ENCODE data around the gene INTS12.

Gene INTS12

DNA sequence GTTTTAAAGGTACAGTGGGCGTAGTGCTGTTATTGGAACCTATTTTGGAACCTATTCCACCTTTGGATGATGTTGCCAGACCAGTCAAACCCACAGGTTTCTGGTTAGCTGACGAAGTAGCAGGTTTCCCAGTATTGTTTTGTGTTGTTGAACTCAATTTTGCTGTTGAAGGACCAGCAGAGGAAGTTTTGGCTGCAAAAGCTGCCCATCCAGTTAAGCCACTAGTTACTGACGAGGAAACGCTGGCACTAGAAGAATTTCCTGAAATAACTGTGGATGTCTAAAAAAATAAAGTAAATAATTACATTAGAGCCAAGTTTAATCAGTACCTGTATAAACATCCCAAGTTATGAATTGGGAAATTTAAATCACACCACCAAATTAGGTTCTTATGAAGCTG, 25.5 kb downstream of the INTS12 start:
- DNase-seq (ENCODE audit: low spot score) = no peak

DNA sequence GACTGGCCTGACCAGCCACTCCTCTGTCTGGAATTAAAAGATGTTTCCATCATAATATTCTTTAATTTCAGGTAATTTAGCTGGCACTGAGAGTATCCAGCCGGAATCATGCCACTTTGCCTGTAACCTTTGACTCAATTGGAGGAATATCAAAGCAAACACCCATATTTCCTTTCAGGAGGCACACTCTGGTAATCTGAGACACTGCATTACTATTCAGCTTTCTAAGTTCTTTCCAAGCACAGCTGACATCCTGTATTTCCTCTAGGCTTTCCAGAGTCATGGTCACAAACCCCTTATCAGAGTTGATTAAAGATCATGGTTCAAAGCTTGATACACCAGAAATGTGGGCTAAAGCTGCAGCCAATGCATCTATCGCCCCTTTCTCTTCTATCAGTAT, 29.3 kb downstream of the INTS12 start:
- no peak for DNase-seq (ENCODE audit: low spot score)

DNA sequence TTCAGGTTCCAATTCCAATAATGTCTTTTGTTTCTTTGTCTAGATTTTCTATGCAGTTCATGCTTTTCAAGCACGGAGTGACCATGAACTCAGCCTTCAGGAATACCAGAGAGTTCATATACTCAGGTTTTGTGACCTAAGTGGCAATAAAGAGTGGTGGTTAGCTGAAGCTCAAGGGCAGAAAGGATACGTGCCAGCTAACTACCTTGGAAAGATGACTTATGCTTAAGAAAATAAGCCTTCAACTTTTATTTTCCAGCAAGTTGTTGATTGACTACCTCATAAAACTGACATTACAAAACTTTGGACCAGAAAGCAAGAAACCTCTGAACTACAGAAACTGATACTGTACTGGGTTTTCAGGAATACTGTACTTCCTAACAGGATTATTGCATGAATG, 30.8 kb downstream of the INTS12 start:
- no peak for DNase-seq (ENCODE audit: low spot score)

DNA sequence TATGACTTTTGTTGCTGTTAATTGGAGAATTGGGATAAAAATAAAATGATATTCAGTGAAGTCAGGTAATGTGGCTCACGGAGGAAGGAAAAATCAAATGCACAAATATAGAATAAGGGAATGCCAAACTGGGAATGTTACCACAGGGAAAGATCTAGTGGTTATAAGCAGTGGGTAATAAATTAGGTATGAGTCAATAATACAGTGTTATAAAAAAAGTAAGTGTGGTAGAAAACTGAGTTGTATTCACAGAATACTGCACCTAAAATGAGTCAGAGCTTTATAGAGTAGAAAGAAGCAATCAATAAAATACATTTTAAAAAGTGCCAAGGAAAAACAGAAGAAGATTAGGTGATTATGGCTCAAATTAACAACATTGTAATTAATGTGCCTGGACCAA, 34.5 kb downstream of the INTS12 start:
- DNase-seq (ENCODE audit: low spot score) = no peak

DNA sequence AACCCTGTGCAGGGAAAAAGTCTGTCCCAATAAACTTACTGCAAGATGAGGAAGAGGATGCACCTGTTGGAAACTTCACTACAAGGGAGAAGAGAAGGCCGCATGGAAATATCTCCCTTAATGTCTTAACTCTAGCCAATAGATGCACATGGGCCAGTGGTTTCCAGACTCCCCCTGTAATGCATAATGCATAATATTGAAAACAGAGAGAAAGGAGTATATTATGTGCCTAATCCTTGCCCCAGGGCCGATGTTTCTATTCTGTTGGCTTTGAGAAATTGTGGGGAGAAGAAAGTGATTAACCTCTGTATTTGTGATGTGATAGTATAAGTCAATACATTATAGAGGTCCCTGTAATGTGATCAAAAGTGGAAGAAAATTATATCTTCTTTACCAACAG, 37.2 kb downstream of the INTS12 start:
- no peak for DNase-seq (ENCODE audit: low spot score)

DNA sequence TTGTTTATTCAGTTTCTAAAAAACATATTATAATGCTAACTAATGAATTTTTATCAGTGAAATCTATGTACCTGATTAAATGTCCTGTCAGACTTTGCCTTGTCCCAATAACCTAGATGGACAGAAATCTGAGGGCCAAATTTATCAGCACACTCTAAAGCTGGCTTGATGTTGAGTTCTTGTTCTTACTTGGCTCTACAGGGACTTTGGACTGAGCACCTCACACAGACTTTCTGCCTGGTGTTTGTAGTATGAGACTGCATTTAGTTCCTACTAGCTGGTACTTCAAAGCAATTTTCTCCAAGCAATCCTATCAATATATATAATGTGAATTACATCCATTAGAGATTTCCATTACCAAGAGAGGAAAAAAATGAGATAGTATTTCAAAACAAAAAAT, 37.8 kb downstream of the INTS12 start:
- DNase-seq (ENCODE audit: low spot score) = no peak

DNA sequence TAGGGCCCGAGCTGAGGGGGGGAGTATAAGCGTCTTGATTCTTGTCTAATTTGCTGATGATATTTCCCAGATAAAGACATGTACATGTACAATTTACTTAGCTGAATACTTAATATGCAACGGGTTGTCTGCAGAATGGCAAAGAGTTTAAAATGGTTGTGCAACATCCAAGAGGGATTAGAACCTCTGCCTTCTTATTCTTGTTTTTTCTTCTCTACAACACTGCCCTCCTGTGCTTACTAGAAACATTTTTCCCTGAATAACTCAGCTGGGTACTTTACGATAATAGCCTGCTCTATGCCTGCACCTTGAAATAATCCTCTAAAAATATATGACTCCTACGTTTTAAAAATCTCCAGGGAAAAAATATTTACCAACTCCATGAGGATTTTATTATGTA, 41.8 kb downstream of the INTS12 start:
- no peak for DNase-seq (ENCODE audit: low spot score)

DNA sequence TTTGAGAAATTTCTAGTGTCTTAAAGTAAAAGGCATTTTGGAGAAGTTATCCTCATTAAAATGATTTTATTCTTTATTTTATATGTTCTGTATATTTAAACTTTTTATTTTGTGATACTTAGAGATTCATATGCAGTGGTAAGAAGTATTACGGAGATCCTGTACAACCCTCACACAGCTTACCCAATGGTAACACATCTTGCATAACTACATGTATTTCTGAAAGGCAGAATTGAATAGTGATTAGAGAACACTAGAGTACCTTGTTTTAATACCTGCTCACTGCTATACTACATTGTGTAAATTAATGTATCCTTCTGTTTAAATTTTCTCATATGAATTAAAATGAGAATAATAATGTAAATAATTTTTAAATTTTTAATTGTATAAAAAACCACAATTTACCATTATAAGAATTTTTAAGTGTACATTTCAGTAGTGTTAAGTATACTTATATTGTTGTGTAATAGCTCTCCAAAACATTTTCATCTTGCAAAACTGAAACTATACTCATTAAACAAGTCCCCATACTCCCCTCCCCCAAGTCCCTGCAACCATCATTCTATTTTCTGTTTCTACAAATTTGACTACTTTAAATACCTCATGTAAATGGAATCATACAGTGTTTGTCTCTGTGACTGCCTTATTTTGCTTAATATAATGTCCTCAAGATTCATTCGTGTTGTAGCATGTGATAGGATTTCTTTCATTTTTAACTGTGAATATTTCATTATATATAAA, 45.4 kb downstream of the INTS12 start:
- DNase-seq (ENCODE audit: low spot score) = no peak

DNA sequence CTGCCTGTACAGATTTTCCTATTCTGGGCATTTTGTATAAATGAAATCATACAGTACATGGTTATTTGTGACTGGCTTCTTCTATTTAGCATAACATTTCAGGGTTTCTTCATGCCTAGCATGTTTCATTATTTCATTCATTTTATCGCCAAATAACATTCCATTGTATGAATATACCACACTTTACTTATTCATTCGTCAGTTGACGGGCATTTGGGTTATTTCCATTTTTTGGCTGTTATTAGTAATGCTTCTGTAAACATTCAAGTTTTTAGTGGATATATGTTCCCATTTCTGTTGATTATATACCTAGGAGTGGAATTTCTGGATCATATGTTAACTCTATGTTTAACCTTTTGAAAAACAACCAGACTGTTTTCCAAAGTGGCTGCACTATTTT, 47.5 kb downstream of the INTS12 start:
- no peak for DNase-seq (ENCODE audit: low spot score)

DNA sequence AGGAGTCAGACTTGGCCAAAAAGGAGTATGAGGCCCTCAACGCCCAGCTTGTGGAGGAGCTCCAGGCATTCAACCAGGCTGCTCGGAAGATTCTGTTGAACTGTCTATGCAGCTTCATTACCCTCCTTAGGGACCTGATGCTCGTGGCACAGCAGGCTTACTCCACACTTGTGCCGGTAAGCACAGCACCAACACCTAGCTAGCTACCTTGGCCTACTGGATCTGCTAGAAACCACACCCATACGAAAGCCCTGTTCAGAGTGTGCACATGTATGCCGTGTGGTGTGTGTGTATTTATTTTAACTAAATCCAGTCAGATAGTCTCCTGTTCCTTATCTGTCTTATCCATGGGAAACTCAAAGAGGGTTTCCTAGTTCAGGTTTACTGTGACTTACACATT, 49.3 kb downstream of the INTS12 start:
- DNase-seq (ENCODE audit: low spot score) = no peak

DNA sequence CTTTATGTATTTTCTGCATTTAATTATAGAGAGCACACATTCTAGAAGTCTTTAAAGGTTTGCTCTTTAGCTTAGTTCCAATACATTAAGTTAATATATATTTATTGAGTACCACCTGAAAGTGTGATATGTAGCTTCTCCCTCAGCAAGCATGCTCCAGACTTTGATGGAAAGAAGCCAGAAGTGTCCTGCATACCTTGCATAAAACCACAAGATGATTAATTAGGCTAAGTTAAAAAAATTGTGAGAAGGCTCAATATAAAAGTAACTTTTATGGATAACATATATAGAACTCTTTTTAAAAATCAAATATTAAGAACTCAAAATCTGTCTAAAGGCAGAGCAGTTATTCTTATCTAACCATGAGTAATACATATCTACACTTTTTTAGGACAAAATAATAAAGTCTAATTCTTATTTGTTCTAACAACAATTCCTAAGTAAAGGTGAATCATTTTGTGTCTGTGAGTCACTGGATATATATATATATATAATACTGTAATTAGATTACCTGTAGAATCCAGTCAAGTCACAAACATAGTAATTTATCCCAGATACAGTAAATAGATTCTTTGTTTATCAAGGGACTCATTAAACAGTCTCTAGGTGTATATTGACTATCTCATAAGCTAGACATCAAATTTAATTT, 51.2 kb downstream of the INTS12 start:
- DNase-seq (ENCODE audit: low spot score) = no peak

DNA sequence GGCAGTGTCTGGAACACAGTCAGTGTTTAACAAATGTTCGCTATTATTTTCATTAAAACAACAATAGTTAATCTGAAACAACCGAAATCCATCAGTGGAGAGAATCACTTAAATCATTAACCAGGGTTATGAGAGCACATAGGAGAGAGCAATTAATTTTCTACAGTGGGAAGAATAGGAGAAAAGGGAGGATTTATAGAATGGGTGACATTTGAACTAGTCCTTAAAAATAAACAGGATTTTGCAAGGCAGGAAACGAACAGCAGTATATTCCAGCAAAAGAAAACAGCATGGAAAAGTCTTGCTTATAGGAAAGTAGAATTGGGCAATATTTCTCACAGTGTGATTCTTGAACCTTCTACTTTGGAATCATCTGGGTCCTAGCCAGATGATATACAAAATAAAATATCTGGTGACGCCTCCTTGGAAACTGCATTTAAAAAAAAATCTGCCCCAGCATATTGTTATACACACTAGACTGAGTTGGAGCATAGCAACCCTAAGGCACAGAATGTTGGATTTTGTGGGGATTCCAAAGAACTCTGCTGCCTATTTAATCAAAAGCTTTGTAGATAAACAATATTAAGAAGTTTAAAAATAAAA, 56.1 kb downstream of the INTS12 start:
- no peak for DNase-seq (ENCODE audit: low spot score)

DNA sequence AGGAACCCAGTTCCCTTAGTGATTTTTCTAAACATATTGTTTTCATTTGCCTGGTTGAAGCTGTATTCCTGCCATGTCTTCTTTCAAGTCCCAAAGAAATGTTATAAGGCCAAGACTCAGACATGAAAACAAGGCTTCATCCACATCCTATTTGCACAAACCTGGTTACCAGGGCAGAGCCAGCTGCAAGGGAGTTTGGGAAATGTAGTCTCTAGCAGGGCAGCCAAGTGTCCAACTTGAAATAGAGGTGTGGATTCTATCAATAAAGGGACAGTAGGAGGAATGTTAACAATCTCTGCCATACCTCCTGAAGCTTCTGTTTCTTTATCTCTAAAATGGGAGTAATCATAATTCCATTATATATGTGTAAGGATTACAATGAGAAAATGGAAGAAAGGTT, 56.6 kb downstream of the INTS12 start:
- no peak for DNase-seq (ENCODE audit: low spot score)

DNA sequence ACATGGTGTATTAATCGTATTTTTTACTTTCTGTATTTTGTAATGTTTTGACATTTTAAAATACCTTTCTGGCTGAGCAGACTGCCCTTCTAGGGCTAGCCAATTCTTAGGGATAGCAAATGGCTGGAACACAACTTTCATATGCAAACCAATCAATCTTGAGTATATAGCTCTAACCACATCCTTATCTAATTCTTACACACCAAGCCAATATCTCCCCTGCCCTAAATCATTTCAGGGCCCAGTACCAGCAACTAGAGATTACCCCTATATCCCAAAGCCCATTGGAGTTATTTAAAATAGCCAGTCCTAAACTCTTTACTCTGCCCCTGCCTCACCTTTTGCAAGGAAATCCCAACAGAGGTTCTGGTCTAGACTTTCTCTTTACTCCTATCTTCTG, 58.3 kb downstream of the INTS12 start:
- no peak for DNase-seq (ENCODE audit: low spot score)

DNA sequence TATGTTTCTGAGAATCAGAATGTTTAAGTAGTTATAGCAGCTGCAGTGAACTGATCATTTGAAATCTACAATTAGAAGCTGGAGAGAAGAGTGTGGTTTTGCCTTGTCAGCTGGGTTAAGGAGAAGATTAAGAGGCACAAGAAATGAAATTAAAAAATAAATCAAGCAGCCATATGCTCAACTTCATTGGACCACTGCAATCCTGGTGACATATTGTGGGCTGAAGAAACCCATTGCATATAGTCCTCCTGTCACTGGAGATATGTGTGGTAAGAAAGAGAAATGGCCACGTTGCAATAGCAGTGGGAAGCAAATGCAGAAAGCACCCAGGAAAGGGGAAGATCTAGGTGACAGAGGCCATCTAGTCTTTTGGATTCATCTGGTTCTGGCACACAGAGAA, 63.0 kb downstream of the INTS12 start:
- DNase-seq (ENCODE audit: low spot score) = no peak

DNA sequence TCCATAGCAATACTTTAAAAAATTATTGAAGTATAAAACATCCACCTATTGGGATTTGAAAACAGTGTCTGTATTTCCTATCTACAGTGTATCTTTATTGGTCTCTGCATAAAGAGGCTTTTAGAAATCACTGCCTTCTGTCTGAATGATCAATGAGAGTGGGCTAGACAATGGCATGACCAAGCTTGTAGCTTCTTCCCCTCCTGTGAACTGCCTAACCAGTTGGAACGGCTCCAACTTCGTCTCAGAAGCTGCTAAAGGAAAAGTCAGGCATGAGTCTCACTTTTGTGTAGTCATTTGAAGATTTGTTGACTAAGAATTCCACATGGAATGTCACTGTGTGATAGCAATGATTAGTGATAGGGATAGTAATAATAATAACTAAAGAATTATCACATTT, 64.2 kb downstream of the INTS12 start:
- no peak for DNase-seq (ENCODE audit: low spot score)

DNA sequence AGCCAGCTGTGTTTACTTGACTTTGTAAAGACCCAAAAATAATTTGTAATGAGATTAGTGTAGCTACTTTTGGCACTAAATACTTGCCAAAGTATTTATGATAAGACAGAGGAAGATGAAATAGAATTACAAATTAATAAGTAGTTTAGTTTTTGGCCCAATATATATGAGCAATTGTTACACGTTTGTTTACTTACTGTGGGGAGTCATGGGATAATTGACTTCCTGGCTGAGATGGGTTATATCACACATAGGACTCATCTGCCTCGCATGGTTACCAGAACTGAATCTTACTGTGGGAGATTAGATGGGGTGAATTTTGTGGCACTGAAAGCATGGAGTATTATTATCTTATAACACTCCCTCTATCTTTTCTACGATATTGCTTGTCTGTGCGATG, 66.6 kb downstream of the INTS12 start:
- DNase-seq (ENCODE audit: low spot score) = no peak

DNA sequence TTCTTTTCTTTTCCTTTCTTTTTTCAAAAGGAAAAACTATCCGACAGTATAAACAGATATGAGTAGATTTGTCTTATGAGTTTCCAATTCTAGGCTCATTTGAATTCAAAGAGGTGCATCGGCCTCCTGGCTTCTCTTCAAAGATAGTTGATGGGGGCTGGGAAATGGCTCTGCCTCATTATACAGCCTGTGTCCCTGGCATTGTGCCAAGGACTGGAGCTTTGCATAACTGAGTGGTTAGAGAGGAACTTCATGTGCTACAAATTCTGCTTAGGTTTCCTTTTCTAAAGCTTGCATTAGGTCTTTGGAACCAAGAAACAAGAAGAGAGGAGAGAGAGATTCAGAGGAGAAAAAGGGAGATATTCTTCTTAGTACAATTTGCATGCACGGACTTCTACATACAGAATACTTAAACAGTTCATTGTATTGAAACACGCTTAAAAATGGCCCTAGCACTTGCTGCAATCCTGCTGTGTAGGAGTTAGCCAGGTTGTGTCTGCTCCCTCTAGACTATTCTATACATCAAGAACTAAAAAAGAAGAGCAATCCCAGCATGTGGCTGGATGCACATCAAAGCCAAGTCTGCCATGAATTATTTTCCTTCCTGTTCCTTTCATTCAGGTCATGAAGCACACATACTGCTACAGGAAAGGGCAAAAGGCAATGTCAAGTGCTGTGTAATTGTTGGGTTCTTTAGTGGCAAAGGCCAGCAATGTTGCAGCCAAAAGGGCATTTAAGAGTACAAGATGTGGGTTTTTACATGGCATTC, 70.9 kb downstream of the INTS12 start:
- peak; percentile 2 for DNase-seq (ENCODE audit: low spot score)

DNA sequence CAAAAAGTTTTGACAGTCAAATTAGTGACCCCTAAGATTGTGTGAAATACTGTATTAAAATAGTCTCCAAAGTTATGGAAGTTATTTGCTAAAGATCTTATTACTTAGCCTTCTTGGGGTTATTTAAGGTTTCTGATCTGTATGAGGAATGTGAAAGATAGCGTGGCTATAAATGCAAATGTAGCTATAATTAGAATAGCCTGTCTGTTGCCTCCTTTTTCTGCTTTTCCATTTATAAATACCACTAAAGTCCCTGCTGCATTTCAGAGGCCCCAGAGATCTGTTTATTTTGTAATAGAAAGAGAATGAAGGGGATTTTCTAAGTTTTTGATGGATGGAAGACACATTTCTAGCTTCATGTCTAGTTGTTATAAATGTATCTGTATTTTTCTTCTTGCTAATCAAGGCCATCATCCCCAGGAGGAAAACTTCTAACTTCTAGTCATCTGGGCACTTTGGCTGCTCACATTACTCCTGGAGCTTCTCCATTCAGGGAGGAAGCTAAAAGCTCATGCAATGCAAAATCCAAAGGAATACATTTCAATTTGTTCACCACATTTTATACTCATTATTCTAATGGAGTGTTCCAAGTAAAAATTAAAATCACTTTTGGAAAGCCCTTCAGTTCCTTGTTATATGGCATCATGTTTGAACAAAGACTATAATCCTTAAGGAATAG, 73.9 kb downstream of the INTS12 start:
- no peak for DNase-seq (ENCODE audit: low spot score)

DNA sequence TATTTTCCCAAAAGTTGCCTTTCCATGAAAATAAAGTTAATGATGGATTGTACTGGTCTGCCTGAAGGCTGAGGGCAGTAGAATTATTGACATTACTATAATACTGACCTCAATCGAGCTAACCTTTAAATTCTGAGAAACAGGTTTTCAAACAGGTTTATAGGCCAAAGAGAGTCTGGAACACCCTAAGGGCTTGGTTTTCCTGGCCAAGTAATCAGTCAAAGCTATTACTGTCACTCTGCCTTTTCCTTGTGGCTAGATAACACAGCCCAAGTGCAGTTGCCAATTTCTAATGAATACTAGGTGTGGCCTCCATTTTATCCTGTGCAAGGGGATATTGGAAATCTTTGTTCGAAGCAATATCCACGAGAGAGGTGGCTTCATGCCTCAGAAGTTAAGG, 75.2 kb downstream of the INTS12 start:
- no peak for DNase-seq (ENCODE audit: low spot score)
